MM.1S (cell line): ENCODE data around the gene CHMP6.

ENCODE experiments used
- DNase-seq: peaks from one replicate; pipeline ENCODE4 v3.0.0-alpha.2; 2015
- H2AFZ ChIP-seq: fragments of 300-600 bp; sonication (generic); 2 replicates; pipeline ENCODE4 v1.6.0; 2016; ENCODE audit warnings: antibody characterized with exemption, low read length
- H3F3A ChIP-seq: fragments of 300-600 bp; sonication (generic); 2 replicates; pipeline ENCODE4 v1.6.1; 2016; ENCODE audit warnings: mild to moderate bottlenecking, antibody characterized with exemption, low read length, moderate library complexity, mixed read lengths; ENCODE audit not compliant: insufficient read depth
- H3K27ac ChIP-seq: fragments of 300-600 bp; sonication (generic); 2 replicates; pipeline ENCODE4 v1.5.1; 2016; ENCODE audit warnings: mild to moderate bottlenecking, low read length
- H3K27me3 ChIP-seq: fragments of 300-600 bp; sonication (generic); replicated peaks from 2 replicates; pipeline ENCODE4 v1.6.0; 2016; ENCODE audit warnings: low read length; ENCODE audit not compliant: insufficient read depth
- H3K36me3 ChIP-seq: fragments of 300-600 bp; sonication (generic); replicated peaks from 2 replicates; pipeline ENCODE4 v1.6.1; 2016; ENCODE audit warnings: mild to moderate bottlenecking, low read length, mixed read lengths; ENCODE audit not compliant: insufficient read depth
- H3K4me1 ChIP-seq: fragments of 300-600 bp; sonication (generic); 2 replicates; pipeline ENCODE4 v1.6.1; 2016; ENCODE audit warnings: low read length, mixed read lengths
- H3K4me2 ChIP-seq: fragments of 300-600 bp; sonication (generic); 2 replicates; pipeline ENCODE4 v1.6.0; 2016; ENCODE audit warnings: low read depth, low read length
- H3K4me3 ChIP-seq: fragments of 300-600 bp; sonication (generic); 2 replicates; pipeline ENCODE4 v1.5.1; 2016; ENCODE audit warnings: low read length, mixed read lengths
- H3K79me2 ChIP-seq: fragments of 300-600 bp; sonication (generic); 2 replicates; pipeline ENCODE4 v1.6.1; 2016; ENCODE audit warnings: mixed run types, low read length, mixed read lengths
- H3K9ac ChIP-seq: fragments of 300-600 bp; sonication (generic); 2 replicates; pipeline ENCODE4 v1.6.1; 2016; ENCODE audit warnings: low read length, mixed read lengths
- H3K9me2 ChIP-seq: fragments of 300-600 bp; sonication (generic); replicated peaks from 2 replicates; pipeline ENCODE4 v1.6.1; 2016; ENCODE audit warnings: mild to moderate bottlenecking, low read length, mixed read lengths; ENCODE audit not compliant: insufficient read depth
- H3K9me3 ChIP-seq: fragments of 300-600 bp; sonication (generic); replicated peaks from 2 replicates; pipeline ENCODE4 v1.6.1; 2016; ENCODE audit warnings: mild to moderate bottlenecking, low read length, mixed read lengths; ENCODE audit not compliant: insufficient read depth
- H4K20me1 ChIP-seq: fragments of 300-600 bp; sonication (generic); 2 replicates; pipeline ENCODE4 v1.6.1; 2016; ENCODE audit warnings: mild to moderate bottlenecking, low read length, moderate library complexity, mixed read lengths; ENCODE audit not compliant: insufficient read depth
- CTCF ChIP-seq: fragments of 300-600 bp; sonication (generic); IDR thresholded peaks from 2 replicates; pipeline ENCODE4 v1.5.1; 2016; ENCODE audit warnings: antibody characterized with exemption, low read length, mixed read lengths
- EZH2 ChIP-seq: fragments of 300-600 bp; sonication (generic); optimal IDR thresholded peaks from 2 replicates; pipeline ENCODE3; 2017; ENCODE audit warnings: low read depth, mild to moderate bottlenecking, antibody characterized with exemption, low read length, mixed read lengths
- EZH2phosphoT487 ChIP-seq: fragments of 300-600 bp; sonication (generic); IDR thresholded peaks from 2 replicates; pipeline ENCODE4 v1.6.1; 2018; ENCODE audit warnings: antibody characterized with exemption, low read length

CHMP6 gene

DNA sequence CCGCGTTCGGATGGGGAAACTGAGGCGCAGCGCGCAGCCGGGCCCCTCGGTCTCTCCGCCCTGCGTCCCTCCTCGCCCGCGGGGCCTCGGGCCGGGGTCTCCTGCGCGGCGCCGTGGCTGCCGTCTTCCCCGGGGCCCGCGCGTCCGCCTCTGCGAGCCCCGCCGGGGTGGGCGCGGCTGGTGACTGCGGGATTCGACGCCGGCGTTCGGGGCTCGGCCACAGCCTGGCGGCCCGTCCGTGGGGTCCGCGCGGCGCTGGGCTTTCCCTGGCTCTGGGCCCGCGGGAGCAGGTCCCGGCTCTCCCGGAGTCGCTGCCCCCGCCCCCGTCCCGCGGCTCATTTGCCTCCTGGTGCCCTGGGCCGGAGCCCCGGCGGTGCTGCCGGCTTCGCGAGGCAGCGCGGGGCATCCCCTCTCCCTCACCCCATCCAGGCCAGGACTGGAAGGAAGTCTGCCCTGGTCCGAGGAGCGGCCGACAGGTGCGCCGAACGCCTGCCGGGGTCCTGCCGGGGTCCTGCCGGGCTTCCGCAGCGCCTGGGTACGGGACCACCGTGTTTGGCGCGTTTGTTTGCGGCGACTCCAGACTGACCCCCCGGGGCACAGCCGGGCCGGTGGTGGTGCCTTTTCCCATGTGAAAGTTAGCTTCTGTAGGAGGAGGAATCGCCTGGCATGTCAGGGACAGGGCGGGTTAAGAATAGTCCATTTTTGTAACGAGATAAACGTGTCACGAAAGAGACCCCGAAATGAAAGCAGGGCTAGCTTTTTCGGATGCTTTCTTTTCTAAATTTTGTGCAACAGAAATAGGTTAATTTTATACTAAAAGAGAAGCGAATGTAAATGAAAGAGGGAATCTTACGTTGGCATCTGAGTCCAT, 671 bp downstream of the CHMP6 start:
- 0 out of 2 replicates have a peak overlapping the region, but pooled peaks have one; percentile 6 for H2AFZ ChIP-seq
- TF ChIP-seq EZH2phosphoT487: no peak
- no peak for TF ChIP-seq CTCF
- TF ChIP-seq EZH2: no peak
- no peaks in the 10 kb centered on the region for H3F3A ChIP-seq
- H4K20me1 ChIP-seq: no peaks in the 10 kb centered on the region
- H3K36me3 ChIP-seq: no peaks in the 10 kb centered on the region; the same call in 1 of the 2 replicates
- H3K4me1 ChIP-seq: peaks cover 8% of the 10 kb centered on the region
- no peak overlapping the region for H3K27ac ChIP-seq
- no peaks in the 10 kb centered on the region for H3K9me3 ChIP-seq
- peak overlapping the region; percentile 71 for H3K4me3 ChIP-seq
- peak overlapping the region; percentile 81 for H3K4me2 ChIP-seq
- peaks cover 20% of the 10 kb centered on the region for H3K79me2 ChIP-seq
- peak; percentile 10 for DNase-seq
- H3K9ac ChIP-seq: peak overlapping the region; percentile 62
- peaks cover 17% of the 10 kb centered on the region for H3K27me3 ChIP-seq
- H3K9me2 ChIP-seq: no peaks in the 10 kb centered on the region

DNA sequence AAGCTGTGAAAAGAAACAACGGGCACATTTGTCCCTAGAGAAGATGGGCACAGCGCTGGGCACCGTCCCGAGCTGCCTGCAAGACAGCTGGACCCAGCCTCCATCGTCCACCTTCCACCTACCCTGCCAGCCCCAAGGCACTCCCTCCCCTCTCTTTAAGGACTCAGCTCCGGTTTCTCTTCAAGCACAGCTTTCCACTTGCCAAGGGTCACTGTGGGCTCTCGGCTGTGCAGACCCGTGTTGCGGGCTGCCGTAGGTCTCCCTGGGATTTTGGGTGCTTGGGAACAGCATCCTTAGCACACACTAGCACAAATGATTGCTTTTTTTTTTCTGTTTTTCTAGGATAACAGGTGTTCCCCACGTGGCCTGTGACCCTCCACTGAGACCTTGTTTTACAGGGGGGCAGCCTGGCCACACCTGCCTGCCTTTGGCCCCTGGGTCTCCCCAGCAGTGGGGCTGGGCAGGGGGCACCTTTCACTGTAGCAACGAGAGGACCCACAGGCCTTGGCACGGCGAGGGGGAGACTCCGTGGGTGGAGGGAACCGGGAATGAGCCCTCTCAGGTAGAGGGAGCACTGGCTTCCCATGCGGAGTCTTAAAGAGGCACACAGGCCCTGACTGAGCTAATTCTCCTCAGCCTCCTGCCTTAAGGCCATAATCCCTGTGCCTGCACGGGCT, 1.4 kb downstream of the CHMP6 start:
- Histone ChIP-seq H3K36me3 (no peaks in the 10 kb centered on the region; the same call in 1 of the 2 replicates), H3K9me3 (no peaks in the 10 kb centered on the region), H3K27ac (no peak overlapping the region), H2AFZ (no peak overlapping the region), H3K27me3 (peaks cover 11% of the 10 kb centered on the region), H3K4me1 (peaks cover 8% of the 10 kb centered on the region), H3K4me3 (peak overlapping the region; percentile 71), H3K9ac (peak overlapping the region; percentile 61; the same call in 1 of the 2 replicates), H4K20me1 (no peaks in the 10 kb centered on the region), H3K9me2 (no peaks in the 10 kb centered on the region), H3F3A (no peaks in the 10 kb centered on the region), H3K79me2 (peaks cover 20% of the 10 kb centered on the region), H3K4me2 (peak overlapping the region; percentile 81)
- TF ChIP-seq EZH2phosphoT487: no peak
- TF ChIP-seq EZH2: no peak
- TF ChIP-seq CTCF: no peak
- DNase-seq: no peak

GRCh38 chr17:80995131-80995530, 3.5 kb downstream of the CHMP6 start:
- no peak for TF ChIP-seq CTCF
- TF ChIP-seq EZH2phosphoT487: no peak
- no peak for TF ChIP-seq EZH2
- Histone ChIP-seq H3K36me3 (no peaks in the 10 kb centered on the region; the same call in 1 of the 2 replicates), H2AFZ (no peak overlapping the region), H4K20me1 (no peaks in the 10 kb centered on the region), H3F3A (no peaks in the 10 kb centered on the region), H3K9ac (no peak overlapping the region), H3K27ac (no peak overlapping the region), H3K9me2 (no peaks in the 10 kb centered on the region), H3K27me3 (peaks cover 7% of the 10 kb centered on the region; the same call in 1 of the 2 replicates), H3K9me3 (no peaks in the 10 kb centered on the region), H3K4me3 (no peak overlapping the region), H3K79me2 (peaks cover 20% of the 10 kb centered on the region), H3K4me2 (no peak overlapping the region), H3K4me1 (peaks cover 8% of the 10 kb centered on the region)
- DNase-seq: no peak
